Prostate gland (tissue), 2 donors: ENCODE measurements around the gene ABCC2.

Source experiments
- POLR2A ChIP-seq: fragments of 450-650 bp; IDR thresholded peaks from one replicate; pipeline ENCODE4 v1.6.1; 2016; ENCODE audit warnings: antibody characterized with exemption, mild to moderate bottlenecking
- POLR2AphosphoS5 ChIP-seq: sonication (generic); formaldehyde crosslinking; IDR thresholded peaks from one replicate; pipeline ENCODE4 v1.6.1; 2017; ENCODE audit warnings: antibody characterized with exemption
- TF ChIP-seq, protein P1 (sequence below), 4 experiments: fragments of 200-600 bp in 2 of 4; fragments of 450-650 bp in 2 of 4; sonication (generic) in 2 of 4; IDR thresholded peaks; 1 replicate in 3 of 4; 2 replicates in 1 of 4; pipeline ENCODE4 v1.5.1; 2016 to 2019; ENCODE audit warnings: antibody characterized with exemption in 4 of 4, mild to moderate bottlenecking in 2 of 4, moderate library complexity in 2 of 4

DNA sequence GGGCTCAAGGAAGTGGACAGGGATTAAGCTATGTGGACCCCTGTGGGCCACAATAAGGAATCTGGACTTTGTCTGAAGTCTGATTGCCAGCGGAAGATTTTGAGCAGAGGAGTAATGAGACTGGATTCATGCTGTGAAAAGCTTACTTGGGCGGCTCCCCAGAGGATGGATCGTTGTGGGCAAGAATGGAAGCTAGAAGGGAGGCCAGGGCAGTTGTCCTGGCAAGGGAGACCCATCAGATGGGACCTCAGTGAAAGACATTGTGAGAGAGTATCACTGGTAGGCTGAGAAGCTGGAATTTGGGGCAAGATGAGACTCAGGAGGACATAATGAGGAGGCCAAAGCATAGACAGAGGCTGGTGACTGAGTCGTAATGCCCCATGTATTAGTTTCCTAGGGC, 15.6 kb downstream of the ABCC2 start:
- TF ChIP-seq, protein P1, sequence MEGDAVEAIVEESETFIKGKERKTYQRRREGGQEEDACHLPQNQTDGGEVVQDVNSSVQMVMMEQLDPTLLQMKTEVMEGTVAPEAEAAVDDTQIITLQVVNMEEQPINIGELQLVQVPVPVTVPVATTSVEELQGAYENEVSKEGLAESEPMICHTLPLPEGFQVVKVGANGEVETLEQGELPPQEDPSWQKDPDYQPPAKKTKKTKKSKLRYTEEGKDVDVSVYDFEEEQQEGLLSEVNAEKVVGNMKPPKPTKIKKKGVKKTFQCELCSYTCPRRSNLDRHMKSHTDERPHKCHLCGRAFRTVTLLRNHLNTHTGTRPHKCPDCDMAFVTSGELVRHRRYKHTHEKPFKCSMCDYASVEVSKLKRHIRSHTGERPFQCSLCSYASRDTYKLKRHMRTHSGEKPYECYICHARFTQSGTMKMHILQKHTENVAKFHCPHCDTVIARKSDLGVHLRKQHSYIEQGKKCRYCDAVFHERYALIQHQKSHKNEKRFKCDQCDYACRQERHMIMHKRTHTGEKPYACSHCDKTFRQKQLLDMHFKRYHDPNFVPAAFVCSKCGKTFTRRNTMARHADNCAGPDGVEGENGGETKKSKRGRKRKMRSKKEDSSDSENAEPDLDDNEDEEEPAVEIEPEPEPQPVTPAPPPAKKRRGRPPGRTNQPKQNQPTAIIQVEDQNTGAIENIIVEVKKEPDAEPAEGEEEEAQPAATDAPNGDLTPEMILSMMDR (IDR thresholded peaks at IDR 0.05), result no peak
- TF ChIP-seq POLR2A (no peak), POLR2AphosphoS5 (no peak)
